Activated naive CD4-positive, alpha-beta T cell treated with anti-CD3 and anti-CD28 coated beads, Interleukin-2, amount 50 U/mL, for 16 hours (primary cell): ENCODE results near the gene KDM1A.
A peak's percentile ranks its signal among the peaks of the same experiment; 100 is the strongest.

Experiments
- DNase-seq: peaks from one replicate; pipeline ENCODE4 v3.0.0-alpha.2; 2020

Gene KDM1A

GRCh38 chr1:23018661-23019093, 591 bp upstream of the KDM1A start:
- no peak for DNase-seq

- DNase-seq = peak; percentile 28
These were observed 776 bp downstream of the KDM1A start for GRCh38 chr1:23019863-23020625.

DNA sequence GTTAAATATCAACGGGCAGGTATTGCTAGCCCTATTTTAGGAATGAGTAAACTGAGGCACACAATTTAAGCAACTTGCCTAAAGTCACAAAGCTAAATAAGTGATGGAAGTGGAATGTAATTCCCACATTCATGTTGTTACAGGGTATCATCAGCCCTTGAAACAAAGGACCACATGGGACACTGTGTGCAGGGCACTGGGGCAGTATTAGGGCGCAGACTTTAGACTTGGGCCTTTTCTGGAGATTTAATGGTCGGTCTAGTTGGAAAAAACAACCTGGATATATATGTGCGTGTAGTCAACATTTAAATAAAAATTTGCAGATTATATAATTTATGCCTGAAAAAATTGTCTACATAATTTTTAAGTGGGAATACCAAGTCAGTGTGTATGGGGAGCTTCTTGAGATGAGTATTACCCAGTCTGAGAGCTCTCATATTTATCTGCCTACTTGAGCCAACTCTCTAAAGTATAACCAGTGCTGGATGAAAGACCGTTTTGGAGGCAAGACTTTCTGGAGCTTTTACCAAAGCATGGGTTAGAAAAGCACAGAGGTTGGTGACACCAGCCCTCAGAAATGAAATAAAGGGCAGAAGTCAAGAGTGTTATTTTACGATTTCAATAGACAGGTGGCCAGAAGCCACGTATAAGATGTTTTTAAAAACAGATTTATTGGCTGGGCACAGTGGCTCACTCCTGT, 1.6 kb downstream of the KDM1A start:
- DNase-seq = no peak

DNA sequence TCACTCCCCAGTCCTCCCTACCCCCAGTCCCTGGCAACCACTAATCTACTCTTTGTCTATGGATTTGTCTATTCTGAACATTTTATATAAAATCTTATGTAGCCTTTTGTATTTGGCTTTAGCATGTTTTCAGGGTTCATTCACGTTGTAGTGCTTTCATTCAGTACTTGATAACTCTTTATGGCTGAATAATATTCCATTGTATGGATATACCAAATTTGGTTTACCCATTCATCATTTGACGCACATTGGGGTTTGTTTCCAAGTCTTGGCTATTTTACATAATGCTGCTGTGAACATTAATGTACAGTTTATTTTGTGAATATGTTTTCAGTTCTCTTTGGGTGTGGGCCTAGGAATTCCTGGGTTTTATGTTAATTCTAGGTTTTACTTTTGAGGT, 2.6 kb downstream of the KDM1A start:
- no peak for DNase-seq

DNA sequence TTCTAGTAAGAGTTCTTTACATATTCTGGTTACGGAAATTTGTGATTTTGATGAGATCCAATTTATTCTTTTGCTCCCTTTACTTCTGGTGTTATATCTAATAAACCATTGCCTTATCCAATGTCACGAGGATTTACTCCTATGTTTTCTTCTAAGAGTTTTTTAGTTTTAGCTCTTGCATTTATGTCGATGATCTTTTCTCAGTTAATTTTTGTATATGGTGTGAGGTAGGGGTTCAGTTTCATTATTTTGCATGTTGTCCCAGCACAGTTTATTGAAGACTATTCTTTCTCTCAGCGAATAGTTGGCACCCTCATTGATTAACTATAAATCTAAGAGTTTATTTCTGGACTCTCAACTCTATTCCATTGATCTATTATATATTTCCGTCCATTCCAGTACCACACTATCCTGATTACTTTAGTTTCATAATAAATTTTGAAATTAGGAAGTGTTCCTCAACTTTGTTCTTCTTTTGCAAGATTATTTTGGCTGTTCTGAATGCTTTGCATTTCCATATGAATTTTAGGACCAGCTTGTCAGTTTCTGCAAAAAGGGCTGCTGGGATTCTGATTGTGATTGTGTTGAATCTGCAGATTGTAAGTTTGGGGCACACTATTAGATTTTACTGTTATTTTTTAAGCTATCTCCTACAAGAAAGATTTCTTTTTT, 4.0 kb downstream of the KDM1A start:
- DNase-seq = no peak

- no peak for DNase-seq
These were observed 7.3 kb downstream of the KDM1A start for GRCh38 chr1:23026568-23026967.

- DNase-seq = no peak
These were observed 8.2 kb downstream of the KDM1A start for GRCh38 chr1:23027352-23027907.

- no peak for DNase-seq
These were observed 10.1 kb downstream of the KDM1A start for GRCh38 chr1:23029337-23029736.

- no peak for DNase-seq
These were observed 16.7 kb downstream of the KDM1A start for GRCh38 chr1:23035823-23036452.

GRCh38 chr1:23037081-23037740, 17.9 kb downstream of the KDM1A start:
- DNase-seq = no peak

DNA sequence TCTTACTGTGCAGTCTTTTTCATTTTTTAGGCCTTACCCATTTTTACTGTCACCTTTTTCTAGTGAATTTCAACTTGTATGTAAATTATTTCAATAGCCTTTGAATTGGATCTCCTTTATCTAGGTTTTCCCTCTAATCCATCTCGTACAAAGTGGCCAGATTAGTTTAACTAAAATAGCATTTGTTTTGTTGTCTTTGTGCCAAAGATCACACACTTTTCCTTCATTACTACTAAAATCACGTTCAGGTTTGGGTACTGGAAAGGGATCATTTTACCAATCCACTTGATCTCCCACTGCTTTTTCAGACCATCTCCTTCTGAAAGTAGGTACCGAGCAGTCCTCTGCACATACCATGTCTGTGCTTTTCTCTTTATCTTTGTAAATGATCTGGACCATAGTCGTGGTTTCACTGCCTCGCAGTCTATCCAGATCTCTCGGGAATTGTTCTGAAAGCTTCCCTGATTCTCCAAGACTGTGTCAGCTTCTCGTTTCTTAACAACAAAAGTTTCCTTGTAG, 20.1 kb downstream of the KDM1A start:
- DNase-seq = no peak

- DNase-seq = no peak
These were observed 21.2 kb downstream of the KDM1A start for GRCh38 chr1:23040509-23040908.

- no peak for DNase-seq
These were observed 24.8 kb downstream of the KDM1A start for GRCh38 chr1:23044035-23044434.

- DNase-seq = no peak
These were observed 30.9 kb downstream of the KDM1A start for GRCh38 chr1:23050201-23050600.

DNA sequence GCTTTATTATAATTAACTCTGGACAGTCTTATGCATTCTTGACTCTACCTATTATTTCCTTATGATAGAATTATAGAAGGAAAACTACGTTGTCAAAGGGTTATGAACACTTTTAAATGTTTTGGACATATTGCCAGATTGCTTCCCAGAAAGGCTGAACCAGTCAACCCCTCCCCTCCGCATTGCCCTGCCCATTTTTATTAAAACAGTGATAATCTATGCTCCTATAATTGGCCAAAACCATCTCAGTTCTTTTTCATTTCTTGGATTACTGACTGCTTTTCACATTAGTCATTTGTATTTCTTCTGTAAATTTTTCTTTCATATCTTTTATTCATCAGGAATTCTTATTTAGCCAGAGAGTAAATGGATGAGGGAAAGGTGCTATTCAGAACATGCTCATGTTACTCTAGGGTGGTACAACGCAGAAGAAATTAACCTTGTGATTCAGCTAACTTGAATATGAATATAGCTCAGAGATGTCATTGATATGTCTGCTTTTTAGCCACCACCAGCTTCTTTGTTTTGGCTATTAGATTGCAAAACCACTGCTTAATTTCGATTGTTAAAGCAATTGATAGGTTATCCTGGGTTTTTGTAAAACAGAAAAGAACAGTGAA, 32.1 kb downstream of the KDM1A start:
- DNase-seq = no peak

- no peak for DNase-seq
These were observed 38.0 kb downstream of the KDM1A start for GRCh38 chr1:23057301-23057700.

GRCh38 chr1:23062271-23062670, 43.0 kb downstream of the KDM1A start:
- no peak for DNase-seq

- DNase-seq = no peak
These were observed 46.1 kb downstream of the KDM1A start for GRCh38 chr1:23065385-23065784.

DNA sequence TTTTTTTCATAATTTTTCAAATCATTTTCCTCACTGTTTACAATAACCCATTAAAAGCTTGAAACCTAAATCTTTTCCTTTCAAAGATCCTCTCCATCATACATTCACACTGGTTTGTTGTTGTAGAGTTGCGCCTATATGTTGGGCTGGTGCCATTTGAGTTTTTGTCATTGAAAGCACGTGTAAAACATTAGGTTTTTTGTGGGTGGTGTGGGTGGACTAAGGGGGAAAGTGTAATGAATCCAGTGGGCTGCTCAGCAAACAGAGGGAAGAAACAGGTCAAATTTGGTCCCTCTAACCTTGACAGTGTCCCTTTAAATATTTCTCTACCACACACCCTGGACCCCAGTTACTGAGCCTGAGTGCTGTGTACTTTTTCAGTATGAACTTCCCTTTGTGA, 46.8 kb downstream of the KDM1A start:
- no peak for DNase-seq

DNA sequence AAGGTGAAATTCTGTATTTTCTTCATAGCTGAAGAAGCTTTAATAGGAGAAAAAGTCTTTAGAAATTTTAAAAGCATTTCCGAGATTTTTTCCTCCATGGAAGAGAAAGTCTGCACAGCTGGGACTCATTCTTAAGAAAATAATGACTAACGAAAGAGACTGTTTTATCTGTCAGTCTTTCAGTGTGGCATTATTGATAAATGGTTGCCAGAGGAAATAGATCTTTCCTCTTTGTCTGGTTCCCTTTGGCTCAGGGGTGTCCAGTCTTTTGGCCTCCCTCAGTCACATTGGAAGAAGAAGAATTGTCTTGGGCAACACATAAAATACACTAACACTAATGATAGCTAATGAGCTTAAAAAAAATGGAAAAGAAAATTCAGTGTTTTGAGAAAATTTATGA, 49.9 kb downstream of the KDM1A start:
- DNase-seq = no peak

- no peak for DNase-seq
These were observed 50.4 kb downstream of the KDM1A start for GRCh38 chr1:23069675-23070074.

DNA sequence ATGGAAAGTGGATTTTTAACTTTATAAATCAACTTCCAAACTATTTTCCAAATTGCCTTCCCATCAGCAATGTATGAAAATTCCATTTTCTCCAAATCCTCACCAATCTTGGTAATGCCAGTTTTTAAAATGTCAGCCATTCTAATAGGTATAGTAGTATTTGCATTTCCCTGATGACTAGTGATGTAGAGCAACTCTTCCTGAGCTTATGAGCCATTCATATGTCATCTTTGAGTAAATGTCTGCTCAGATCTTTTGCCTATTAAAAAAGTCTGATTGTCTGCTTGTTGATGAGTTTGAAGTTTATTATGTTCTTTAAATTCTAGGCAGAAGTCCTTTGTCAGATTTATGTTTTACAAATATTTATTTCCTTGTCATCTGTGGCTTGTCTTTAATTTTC, 54.7 kb downstream of the KDM1A start:
- DNase-seq = no peak
